NB4 (cell line): ENCODE data around the gene SNAP47.

Source experiments
- DNase-seq: peaks from one replicate; pipeline ENCODE4 v3.0.0; 2010; ENCODE audit warnings: low read depth
- H3K4me3 ChIP-seq: one replicate; pipeline ENCODE4 v1.5.1; 2011; ENCODE audit warnings: mild to moderate bottlenecking, low read depth, low read length, moderate library complexity
- MYC ChIP-seq: IDR thresholded peaks from 2 replicates; pipeline ENCODE4 v1.6.1; 2011; ENCODE audit warnings: low read depth, low read length
- POLR2A ChIP-seq: IDR thresholded peaks from 2 replicates; pipeline ENCODE4 v1.6.1; 2011; ENCODE audit warnings: mild to moderate bottlenecking; ENCODE audit not compliant: insufficient read length; ENCODE audit errors: extremely low read depth
- TF ChIP-seq, protein P1 (sequence below): IDR thresholded peaks from 2 replicates; pipeline ENCODE4 v1.6.1; 2011; ENCODE audit warnings: low read depth, low read length
- TF ChIP-seq, protein P2 (sequence below): IDR thresholded peaks from one replicate; pipeline ENCODE4 v1.5.1; 2012; ENCODE audit warnings: low read depth, low read length

SNAP47 gene

GRCh38 chr1:227712648-227713047 is 22.6 kb upstream of the SNAP47 start:
- TF ChIP-seq, protein P1, sequence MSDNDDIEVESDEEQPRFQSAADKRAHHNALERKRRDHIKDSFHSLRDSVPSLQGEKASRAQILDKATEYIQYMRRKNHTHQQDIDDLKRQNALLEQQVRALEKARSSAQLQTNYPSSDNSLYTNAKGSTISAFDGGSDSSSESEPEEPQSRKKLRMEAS, result no peak
- TF ChIP-seq, protein P2, sequence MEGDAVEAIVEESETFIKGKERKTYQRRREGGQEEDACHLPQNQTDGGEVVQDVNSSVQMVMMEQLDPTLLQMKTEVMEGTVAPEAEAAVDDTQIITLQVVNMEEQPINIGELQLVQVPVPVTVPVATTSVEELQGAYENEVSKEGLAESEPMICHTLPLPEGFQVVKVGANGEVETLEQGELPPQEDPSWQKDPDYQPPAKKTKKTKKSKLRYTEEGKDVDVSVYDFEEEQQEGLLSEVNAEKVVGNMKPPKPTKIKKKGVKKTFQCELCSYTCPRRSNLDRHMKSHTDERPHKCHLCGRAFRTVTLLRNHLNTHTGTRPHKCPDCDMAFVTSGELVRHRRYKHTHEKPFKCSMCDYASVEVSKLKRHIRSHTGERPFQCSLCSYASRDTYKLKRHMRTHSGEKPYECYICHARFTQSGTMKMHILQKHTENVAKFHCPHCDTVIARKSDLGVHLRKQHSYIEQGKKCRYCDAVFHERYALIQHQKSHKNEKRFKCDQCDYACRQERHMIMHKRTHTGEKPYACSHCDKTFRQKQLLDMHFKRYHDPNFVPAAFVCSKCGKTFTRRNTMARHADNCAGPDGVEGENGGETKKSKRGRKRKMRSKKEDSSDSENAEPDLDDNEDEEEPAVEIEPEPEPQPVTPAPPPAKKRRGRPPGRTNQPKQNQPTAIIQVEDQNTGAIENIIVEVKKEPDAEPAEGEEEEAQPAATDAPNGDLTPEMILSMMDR, result no peak
- TF ChIP-seq MYC, result no peak
- TF ChIP-seq POLR2A, result no peak
- no peak overlapping the region for H3K4me3 ChIP-seq
- no peak for DNase-seq

- H3K4me3 ChIP-seq, result no peak overlapping the region
- no peak for TF ChIP-seq MYC
- TF ChIP-seq, protein P1, result no peak
- DNase-seq, result no peak
Measured at GRCh38 chr1:227718932-227719331, 16.3 kb upstream of the SNAP47 start.

- TF ChIP-seq MYC (no peak), POLR2A (no peak)
- TF ChIP-seq, protein P1, result no peak
- TF ChIP-seq, protein P2, result no peak
Measured at GRCh38 chr1:227723474-227723873, 11.8 kb upstream of the SNAP47 start.

DNA sequence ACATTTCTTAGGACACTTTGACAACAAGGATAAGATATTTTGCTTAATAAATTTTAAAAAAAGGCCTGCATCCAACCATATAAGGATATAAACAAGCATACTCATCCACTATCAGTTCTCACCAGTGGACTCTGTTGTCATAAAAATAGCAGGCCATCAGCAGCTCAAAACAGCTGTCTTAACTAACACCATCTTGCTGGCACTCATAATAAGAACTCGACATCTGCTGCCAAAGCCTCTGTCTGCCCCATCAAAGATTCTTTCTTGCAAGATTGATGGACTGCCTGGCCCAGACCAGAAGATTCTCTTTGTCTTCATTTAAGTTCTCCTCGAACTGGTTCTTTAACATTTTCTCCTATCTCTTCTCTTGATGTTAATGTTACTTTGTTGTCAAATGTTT is 10.2 kb upstream of the SNAP47 start:
- DNase-seq, result no peak
- TF ChIP-seq POLR2A (no peak), MYC (no peak)
- TF ChIP-seq, protein P2, result no peak
- TF ChIP-seq, protein P1, result no peak
- H3K4me3 ChIP-seq, result no peak overlapping the region

More at GRCh38 chr1:227723474-227723873, 11.8 kb upstream of the SNAP47 start:
- DNase-seq, result no peak
- no peak overlapping the region for H3K4me3 ChIP-seq

DNA sequence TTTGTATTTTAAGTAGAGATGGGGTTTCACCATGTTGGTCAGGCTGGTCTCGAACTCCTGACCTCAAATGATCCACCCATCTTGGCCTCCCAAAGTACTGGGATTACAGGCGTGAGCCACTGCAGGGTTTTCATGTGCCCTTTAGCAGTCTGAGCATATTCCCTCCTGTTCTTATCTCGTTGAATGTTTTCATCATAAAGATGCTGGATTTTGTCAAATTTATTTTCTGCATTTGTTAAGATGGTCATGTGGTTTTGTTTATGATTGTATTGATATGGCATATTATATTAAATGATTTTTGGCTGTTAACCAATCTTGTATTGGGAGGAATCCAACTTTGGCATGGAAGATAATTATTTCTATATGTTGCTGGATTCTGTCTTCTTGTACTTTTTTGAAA is 8.9 kb upstream of the SNAP47 start:
- H3K4me3 ChIP-seq, result no peak overlapping the region
- DNase-seq, result no peak
- TF ChIP-seq MYC (no peak), POLR2A (no peak)
- TF ChIP-seq, protein P1, result no peak
- TF ChIP-seq, protein P2, result no peak

GRCh38 chr1:227726924-227727599 is 8.2 kb upstream of the SNAP47 start:
- TF ChIP-seq MYC (no peak), POLR2A (no peak)
- TF ChIP-seq, protein P2, result no peak
- TF ChIP-seq, protein P1, result no peak
- no peak for DNase-seq
- no peak overlapping the region for H3K4me3 ChIP-seq
